ENCODE data around the gene RBM19.

- no peak for TF ChIP-seq CTCF (IDR thresholded peaks at IDR 0.05; ENCODE audit: low read depth, low read length, poor library complexity, severe bottlenecking)
- TF ChIP-seq EZH2phosphoT487 (IDR thresholded peaks at IDR 0.05; ENCODE audit: borderline replicate concordance, low read length), result no peak
Observed at GRCh38 chr12:113894697-113895096, 71.4 kb downstream of the RBM19 start.
